Forelimb muscle (tissue), 1 donor: ENCODE measurements around the gene SLC25A29. TPM values are rescaled to one million over a fixed set of nuclear protein-coding genes. Genes with fewer than 3 reads are reported as not detected.

Experiments
- DNase-seq: peaks from one replicate; pipeline ENCODE4 v3.0.0-alpha.2; 2013; ENCODE audit warnings: low read depth
- polyA plus RNA-seq: library from polyadenylated mRNA; unstranded; fragments of 120-200 nt; gene quantifications from one replicate; pipeline ENCODE4 v1.2.1, GENCODE V29; 2013; ENCODE audit not compliant: insufficient read length

Gene SLC25A29
- polyA plus RNA-seq, 1 donor: 41.0 TPM

DNA sequence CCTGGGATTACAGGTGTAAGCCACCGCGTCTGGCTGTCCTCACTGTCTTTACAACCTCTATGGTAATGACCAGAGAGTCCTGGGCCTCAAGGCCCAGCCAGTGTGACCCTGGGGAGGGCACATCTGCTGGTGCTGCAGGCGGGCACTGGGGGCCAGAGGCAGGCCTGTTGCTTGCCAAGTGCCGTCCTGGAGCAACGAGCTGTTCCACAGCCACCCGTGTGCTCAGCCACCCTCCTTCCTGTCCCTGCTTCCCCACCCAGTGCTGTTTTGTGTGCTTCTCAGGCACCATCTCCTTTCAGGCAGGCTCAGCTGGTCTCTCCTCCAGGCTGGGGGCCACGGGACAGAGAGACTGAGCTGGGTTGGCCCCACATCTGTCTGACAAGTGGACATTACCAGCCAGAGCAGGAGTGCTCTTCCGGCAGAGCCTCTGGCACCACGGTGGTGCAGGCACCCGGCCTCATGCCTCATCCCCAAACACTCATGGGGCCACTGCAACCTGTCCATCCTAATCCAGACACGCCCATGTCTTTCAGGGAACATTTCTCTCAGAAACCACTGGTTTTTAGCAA, 25.9 kb upstream of the SLC25A29 start:
- no peak for DNase-seq

GRCh38 chr14:100330388-100330931, 24.2 kb upstream of the SLC25A29 start:
- no peak for DNase-seq

GRCh38 chr14:100330007-100330344, 23.7 kb upstream of the SLC25A29 start:
- DNase-seq: no peak

DNA sequence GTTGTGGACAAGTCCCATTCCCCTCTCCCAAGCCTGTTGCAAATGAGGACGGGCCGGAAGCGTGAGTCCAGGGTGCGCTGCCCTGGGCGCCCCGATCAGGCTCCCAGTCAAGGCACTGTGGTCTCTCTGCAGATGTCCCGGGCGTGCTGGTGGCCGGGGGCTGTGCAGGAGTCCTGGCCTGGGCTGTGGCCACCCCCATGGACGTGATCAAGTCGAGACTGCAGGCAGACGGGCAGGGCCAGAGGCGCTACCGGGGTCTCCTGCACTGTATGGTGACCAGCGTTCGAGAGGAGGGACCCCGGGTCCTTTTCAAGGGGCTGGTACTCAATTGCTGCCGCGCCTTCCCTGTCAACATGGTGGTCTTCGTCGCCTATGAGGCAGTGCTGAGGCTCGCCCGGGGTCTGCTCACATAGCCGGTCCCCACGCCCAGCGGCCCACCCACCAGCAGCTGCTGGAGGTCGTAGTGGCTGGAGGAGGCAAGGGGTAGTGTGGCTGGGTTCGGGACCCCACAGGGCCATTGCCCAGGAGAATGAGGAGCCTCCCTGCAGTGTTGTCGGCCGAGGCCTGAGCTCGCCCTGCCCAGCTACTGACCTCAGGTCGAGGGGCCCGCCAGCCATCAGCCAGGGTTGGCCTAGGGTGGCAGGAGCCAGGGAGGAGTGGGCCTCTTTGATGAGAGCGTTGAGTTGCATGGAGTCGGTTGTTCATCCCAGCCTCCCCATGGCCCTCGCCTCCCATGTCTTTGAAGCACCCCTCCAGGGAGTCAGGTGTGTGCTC, 23.2 kb upstream of the SLC25A29 start:
- no peak for DNase-seq

GRCh38 chr14:100328495-100329163, 22.4 kb upstream of the SLC25A29 start:
- no peak for DNase-seq

GRCh38 chr14:100327128-100327527, 20.9 kb upstream of the SLC25A29 start:
- no peak for DNase-seq

DNA sequence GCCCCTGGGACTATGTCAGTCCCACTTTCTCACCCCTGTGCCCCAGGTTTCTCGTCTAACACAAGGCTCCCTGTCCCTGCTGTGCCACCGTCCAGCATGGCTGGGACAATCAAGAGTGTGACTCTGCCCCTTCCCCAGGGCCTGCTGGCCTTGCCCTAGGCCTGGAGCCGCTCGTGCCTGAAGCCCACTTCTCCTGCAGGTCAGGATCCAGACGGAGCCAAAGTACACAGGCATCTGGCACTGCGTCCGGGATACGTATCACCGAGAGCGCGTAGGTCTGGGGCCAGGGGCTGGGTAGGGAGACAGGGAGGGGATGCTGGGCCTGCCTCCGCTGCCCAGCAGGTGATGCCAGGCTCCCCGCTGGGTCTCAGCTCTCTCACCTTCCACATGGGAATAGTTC, 19.7 kb upstream of the SLC25A29 start:
- no peak for DNase-seq

DNA sequence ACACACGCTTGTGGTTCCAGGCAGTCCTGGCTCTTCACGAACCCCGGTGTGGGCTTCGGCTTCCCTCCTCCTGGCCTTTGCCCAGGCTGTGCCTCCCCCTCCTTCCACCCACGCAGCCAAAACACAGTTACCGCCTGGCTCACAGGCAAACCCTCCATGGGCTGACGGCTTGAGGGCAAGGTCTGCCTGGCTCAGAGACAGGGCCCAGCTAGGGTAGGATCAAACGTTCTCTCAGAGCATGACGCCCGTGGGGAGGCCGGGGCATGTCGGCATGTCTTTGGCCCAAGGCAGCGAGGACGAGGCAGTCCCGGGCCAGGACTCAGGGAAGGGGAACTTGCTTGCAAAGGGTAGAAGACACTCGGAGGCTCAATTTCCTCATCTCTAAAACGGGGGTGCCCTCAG, 19.0 kb upstream of the SLC25A29 start:
- no peak for DNase-seq

DNA sequence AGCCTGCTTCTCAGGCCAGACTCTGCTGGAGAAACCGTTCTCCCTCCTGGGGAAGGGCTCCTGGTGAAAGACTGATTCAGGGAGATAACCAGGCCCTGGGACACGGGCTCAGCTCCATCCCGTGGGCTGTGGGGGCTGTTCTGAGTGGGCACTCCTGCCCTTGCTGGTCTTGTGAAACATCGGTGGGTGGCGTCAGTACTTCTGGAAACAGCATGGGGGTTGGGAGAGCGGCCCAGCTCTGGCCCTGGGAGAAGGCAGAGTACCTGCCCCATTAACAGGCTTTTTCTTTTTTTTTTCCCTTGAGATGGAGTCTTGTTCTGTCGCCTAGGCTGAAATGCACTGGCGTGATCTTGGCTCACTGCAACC, 17.7 kb upstream of the SLC25A29 start:
- no peak for DNase-seq

DNA sequence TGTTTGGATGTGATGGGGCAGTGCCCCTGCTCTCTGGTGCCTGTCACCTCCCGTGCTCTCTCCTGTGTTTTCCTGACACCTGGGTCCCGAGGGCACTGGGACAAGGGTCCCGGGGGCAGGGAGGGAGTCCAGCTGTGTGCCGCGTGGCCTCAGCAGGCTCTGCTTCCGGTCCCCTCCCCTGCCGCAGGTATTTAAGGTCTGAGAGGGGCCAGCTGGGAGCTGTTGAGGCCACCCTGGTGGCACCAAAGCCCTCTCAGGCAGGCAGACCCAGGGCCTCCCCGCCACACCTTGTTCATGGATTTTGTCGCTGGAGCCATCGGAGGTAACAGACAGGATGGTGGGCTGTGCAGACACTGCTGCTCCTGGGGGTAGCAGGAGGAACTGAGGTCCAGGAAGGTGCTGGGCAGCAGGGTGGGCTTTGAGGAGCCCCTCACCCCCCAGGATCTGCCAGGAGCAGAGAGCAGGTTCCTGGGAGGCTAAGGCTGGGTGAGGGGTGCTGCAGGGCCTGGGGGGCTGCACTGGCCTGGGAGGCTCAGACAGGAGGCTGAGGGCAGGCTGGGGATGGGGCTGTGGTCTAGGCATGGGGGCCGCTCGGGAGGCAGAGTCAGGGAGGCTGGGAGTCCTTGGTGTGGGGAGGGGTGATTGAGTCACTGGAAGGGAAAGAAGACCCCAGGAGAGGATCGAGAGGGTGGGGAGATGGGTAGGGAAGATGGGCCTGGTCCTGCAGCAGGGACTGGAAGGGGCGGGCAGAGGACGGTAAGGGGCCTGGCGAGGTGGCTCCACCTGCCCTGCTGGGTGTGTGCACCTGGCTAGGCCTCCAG, 17.1 kb upstream of the SLC25A29 start, which contains the start of gene SLC25A47:
Gene SLC25A47, plus strand, starts transcription at position 219 of the 821 bp plus-strand sequence. Its CDS starts 76 bp downstream, at position 295.
- DNase-seq: no peak

DNA sequence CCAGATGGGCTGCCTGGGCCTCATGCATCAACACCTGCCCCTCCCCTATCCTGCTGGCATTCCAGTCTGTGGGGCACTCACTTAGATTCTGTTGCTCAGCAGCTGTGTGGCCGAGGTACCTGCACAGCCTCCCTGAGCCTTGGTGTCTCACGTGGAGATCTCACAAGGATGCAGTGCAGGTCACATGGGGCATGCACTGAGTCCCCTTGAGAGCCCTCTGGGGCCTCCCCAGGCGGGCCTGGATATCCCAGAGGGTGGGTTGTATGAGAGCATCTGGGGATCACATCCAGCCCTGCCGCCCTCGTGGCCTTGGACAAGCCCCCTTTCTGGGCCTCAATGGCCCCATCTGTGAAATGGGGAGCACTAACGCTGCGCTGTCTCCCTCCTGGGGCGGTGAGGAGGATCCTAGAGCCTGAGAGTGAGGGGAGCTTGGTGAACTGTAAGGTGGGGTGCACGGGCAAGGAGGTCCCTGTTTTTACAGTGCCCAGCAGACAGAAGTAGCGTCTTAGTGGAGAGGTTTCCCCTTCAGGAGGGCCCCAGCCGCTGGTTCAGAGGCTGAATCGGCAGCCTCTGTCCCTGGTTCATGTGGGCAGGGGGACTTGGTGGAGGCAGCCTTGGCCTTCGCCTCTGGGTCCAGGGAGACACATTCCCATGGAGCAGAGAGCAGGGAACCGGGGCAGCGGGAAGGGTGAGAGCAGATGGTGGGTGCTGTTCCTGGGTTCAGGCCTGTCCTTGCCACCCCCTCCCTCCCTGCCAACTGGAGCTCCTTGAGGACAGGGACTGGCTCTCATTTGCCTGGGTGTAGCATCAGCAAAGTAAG, 16.1 kb upstream of the SLC25A29 start:
- no peak for DNase-seq

- no peak for DNase-seq
Observed at GRCh38 chr14:100321473-100322137, 15.4 kb upstream of the SLC25A29 start.

DNA sequence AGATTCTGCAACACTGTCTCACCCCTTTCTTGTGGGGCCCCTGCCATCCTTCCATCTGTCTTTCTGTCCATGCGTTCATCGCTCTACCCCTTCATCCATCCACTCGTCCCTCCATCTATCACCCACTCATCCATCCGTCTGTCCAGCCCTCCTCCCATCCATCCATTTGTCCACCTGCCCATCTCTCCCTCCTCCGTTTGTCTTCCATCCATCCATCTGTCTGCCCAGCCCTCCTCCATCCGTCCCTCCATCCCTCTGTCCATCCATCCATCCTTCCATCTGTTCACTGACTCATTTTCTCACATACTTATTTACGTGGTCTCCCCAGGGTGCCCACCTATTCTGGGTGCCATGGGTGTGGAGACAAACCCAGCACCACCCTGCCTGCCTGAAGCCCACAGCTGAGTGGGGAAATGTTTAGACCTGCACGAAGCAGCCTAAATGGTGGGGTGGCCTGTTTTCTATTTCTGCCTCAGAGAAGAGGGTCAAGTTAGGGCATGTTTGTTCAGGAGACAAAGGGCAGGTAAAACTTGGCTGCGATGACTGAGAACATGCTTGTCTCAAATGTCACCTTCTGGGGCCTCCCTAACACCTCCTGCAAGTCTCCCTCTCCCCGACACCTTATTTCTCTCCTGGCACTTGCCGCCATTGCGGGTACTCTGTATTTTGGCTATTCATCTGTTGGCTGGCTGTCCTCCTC, 14.1 kb upstream of the SLC25A29 start:
- DNase-seq: no peak

- no peak for DNase-seq
Observed at GRCh38 chr14:100317912-100318808, 11.9 kb upstream of the SLC25A29 start.

GRCh38 chr14:100317389-100317788, 11.1 kb upstream of the SLC25A29 start:
- no peak for DNase-seq

DNA sequence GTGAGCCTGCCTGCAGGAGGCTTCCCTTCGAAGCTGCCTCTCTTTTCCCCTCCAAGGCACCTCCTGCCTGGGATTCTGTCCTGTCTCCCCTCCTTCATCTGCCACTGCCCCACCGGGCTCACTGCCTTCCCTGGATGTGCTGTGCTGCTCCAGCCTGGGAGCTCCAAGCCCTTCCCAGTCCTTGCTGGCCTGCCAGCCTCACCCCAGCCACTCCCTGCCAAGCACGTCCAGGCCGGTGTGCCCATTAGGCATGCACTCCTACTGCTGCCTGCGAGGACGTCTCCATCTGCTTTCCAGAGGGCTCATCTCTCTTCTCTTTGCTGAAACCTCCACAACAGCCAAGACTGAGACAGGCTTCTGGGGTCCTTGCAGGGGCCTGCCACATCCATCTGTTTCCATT, 8.5 kb upstream of the SLC25A29 start:
- DNase-seq: no peak

- no peak for DNase-seq
Observed at GRCh38 chr14:100313464-100314230, 7.4 kb upstream of the SLC25A29 start.

GRCh38 chr14:100312877-100313400, 6.7 kb upstream of the SLC25A29 start:
- DNase-seq: no peak
